T-helper 22 cell (primary cell): Measurements from ENCODE around the gene PAX7.

Source experiments
- DNase-seq: peaks from one replicate; pipeline ENCODE4 v3.0.0-alpha.2; 2020; ENCODE audit warnings: low read depth

PAX7 gene

DNA sequence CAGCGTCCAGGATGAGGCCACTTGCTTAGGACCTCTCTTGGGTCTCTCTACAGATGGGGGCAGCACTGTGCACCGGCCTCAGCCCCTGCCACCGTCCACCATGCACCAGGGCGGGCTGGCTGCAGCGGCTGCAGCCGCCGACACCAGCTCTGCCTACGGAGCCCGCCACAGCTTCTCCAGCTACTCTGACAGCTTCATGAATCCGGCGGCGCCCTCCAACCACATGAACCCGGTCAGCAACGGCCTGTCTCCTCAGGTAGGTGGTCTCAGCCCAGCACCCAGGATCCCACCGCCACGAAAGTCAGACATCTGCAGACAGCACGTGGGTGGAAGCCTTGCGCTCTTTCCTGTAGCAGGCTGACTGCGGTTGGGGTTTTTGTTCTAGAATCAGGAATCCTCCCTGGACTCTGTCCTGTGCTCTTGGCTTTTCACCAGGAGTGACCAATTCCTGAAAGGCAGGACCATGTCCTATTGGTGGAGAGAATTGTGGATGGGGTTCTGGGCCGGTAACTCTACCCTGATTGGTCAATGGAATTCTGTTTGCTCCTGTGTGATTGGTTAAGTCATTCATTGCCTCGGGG is 72.5 kb downstream of the PAX7 start:
- DNase-seq = no peak

DNA sequence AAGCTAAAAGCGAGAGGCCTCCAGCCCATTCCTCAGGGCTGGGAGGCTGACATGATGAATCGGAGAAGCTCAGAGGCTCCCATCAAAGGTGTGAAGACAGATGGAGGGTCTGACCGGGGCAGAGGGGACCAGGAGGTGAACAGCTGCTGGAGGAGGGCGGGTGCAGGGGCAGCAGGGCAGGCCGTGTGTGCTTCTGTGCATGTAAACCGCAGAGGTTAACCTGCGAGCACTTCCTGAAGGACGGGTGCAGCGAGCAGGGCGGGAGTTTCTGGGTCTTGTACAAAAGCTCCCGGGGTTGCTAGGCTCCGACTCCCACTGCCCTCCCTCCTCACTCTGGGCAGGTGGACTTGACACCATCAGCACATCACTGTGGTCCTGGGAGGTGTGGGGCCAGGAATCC is 75.2 kb downstream of the PAX7 start:
- DNase-seq = no peak

DNA sequence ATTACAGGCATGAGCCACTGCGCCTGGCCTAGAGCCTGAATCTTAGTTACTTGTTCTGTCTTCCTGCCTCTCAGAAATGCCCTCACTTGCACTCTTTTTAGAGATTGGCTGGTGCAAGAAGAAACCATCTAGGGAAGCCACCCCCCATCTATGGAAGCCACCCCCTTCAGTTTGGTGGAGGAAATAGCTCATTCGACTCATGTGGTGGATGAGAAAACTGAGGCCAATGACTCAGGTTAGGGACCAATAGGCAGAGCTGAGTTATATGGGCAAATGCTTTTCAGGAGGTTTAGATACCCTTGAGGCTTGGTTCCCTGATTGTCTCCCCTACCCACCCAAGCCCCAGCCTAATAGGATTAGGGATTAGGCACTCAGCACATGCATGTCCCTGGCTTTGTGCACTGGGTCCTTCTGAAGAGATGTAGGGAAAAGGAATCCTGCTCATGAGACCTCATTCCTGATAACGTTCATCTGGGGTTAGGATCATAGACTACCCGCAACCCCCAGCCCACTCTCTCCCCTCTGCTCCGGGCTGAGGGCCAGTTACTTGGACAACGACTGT is 77.1 kb downstream of the PAX7 start:
- DNase-seq = no peak

DNA sequence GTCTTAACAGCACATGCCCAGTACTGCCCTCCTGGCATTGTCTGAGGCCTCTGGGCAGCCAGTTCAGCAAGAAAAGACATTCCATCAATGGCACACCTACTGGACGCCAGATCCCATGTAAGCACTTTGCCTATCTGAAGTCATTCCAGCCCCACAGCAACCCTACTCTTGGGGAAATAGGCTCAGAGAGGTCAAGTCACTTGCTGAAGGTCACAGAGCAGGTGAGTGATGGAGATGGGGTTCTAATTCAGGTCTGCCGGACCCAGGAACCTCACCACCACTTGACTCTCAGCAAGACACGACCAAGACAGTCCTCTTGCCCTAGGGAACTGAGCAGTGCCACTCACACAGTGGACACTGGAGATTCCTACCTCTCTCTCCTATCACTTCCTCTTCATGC is 79.4 kb downstream of the PAX7 start:
- no peak for DNase-seq

DNA sequence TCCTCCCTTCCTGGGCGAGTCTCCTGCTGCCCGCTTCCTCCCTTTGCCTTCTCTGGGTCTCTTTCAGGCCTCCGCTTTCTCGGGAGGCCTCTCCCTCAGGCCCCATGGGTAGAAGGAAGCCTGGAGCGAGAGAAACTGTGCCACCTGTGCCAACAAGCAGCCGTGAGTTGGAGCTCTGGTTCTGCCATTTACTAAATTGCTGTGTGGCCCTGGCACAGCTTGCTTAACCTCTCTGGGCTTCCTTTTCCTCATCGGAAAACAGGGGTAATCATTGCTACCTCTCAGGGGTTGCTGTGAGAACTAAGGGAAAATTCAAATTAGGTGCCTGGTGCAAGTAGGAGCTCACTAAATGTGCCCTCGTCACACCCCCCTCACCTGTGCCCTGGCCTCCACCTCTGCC is 80.4 kb downstream of the PAX7 start:
- no peak for DNase-seq

DNA sequence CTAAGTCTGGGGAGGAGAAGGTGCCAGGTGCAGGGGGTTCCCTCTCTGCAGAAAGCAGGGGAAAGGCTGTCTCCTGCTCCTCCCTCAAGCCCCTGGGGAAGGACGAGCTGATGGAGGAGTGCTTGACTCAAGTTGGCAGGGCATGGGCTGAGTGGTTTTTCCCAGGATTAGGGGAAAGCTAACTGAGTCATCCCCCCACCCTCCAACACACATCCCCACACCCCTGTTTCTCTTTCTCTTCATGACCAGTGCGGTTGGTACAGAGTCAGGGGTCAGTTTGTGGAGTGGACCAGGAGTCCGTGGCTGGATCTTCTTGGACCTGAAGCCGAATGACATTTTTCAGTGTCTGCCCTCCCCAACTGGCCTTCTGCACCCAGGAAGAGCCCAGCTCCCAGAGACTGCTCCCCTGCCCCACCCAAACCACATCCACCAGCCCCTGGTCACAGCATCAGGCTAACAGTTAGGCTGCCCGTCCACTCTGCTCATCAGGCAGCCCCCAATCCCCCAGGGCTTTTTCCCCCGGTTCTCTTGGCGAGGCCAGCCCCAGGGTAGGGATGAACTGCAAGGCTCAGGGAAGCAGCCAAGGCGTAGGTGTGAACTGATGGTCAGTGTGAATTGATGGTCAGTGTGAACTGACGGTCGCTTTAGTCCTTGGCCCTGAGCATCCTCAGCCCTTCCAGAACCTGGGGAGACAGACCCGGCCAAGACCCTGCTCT is 81.0 kb downstream of the PAX7 start:
- DNase-seq = no peak

DNA sequence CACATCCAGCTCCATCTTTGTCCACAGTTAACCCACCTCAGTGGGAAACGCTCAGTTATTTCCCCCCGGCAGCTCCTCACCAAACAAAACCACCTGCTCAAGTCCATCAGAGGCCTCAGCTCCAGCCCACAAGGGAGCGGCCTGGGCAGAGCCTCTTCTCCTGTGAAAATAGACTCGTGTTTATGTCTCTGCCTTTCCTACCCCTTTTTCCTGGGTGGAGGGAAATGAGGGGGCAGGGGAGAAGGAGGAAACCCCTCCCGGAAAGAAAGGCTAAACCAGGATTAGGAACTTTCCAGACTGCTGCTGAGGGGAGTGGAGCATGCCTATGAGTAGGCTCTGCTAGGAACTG is 81.6 kb downstream of the PAX7 start:
- DNase-seq = no peak

DNA sequence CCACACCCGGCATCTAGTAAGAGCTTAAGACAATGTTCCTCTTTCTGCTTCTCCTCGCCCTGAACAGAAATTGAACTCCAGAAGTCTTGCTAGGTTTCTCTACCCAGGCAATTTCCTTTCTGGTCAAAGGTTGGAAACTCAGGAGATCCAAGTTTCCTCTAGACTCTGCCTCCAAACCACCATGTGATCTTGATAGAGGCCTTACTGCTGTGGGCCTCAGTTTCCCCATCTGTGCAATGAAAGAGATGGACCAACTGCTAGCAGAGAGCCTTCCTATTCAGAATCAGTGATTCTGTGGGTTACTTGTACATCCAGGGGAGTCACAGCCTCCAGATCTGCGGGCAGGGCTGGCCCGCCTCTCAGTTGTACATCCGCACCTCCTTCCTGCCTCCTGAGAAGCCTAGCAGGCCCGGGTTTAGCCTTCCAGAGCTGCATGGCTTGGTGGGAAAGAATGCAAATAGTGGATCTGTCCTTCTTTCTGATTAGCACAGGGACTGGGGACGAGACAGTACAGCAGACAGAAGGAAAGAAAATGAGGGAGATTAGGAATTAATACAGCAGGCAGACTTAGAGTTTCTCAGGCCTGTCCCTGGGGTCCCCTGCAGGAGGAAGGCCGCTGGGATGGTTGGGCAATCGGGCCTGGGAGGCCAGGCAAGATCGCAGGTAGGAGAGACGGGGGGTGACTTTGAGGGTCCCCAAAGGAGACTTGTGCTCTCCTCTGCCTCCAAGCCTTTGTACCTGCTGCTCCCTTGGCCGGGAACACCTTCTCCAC is 83.9 kb downstream of the PAX7 start:
- DNase-seq = no peak

DNA sequence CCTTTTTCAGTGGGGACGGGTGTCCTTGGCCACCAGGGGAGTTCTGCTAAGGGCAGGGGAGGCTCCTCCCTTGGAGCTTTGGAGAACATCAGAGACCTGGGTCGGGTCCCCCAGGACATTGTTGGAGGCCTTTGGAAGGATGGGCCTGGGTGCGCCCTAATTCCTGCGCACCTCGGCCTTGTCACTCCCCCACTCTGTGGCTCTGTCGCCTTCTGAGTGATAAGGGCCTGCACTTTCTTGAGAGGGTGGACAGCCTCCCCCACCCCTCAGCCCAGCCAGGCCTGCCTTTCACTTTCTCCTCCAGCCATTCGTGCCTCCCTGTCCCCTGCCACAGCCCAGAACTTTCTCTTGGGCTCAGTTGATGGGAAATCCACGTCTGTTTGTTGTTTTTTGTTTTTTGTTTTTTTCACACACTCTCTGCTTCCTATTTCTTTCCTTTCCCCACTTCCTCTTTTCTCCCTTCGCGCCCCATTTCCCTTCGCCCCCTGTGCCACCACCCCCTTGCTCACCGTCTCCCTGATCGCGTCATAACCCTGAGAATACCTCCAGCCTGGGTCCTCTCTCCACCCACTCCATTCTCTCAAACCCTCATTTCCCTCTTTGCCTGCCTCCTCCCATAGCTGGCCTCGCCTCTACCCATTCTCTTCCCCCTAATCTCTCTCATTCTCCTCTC is 85.6 kb downstream of the PAX7 start:
- DNase-seq = no peak

DNA sequence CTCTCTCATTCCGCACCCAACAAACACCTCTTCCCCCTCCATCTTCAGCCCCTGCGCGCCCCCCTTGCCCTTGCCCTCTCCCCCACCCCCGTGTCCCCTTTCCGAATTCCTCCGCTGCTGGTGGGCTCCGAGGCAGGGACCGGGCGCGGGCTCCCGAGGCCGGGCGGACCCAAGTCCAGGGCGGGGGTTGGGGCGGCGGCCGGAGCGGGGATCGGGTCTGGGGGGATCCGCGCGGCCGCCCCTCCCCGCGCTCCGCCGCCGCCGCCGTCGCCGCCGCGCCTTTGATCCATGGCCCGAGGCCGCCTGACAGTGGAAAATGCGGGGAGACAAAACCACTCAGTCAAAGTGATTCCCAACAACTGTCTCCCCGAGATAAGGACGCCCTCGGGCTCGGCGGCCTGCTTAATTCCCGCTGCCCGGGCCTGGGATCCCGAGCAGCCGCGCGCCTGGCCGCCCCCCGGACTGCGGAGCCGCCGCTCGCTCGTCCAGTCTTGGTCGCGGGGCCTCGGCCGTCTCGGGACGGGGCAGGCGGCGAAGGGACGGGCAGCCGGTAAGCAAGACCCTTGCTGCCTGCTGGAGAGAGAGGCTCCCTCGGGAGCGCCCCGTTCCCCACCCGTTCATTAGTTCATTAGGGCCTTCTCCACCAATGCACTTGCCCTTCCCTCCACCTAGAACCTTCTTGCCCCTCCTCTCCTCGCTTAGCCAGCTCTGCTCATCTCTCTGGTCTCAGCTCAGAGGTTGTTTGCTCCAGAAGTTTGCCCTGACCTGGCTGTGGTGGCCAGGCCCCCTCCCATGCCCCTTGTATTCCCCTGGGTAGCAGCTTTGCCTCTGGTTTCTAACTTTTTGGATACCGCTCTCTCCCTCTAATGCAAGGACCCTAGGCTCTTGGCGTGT is 86.4 kb downstream of the PAX7 start:
- no peak for DNase-seq

DNA sequence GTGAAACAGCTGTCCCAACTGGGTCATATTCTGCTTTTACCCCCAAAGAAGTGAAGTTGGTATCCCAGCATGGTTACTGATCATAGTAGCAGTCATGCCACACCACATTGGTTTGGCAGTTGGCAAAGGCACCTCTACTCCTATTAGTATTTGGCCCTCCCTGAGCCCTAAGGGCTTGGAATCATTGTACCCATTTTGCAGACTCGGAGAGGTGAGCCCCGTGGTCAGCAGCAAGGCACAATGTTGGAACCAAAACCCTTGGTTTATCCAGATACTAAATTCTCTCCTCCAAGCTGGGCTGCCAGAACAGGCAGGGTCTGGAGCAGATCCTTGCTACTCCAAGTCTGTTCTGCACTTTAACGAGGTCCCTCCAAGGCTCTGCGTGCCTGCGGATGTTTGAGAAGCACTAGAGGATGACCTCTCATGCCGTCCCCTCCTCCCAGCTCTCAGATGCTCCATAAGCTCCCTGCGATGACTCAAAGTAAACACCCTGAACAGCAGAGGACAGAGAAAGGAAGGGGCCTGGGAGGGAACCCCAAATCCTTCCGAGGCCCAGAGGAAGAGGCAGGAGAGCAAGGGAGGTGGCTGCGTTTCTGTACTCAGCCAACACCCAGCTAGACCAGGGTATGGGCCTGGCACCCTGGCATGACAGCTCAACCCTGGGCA is 89.3 kb downstream of the PAX7 start:
- DNase-seq = no peak

DNA sequence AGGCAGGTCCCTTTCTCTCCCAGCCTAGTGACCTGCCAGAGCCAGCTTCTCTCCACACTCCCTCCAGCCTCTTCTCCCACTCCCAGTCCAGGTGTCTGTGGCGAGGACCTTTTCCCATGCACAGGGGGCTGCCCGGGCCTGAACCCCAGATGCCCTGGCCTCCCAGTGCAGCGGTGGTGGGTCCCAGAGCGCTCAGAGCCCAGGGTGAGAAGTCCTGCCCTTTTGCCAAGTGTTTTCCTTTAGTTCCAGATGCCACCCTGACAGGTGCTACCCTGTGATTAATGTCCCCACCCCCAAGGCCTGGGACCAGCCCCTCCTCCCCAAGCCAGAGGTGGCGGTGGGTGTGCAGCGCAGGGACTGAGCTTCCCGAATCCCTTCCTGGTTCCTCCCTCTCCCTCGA is 90.4 kb downstream of the PAX7 start:
- no peak for DNase-seq

DNA sequence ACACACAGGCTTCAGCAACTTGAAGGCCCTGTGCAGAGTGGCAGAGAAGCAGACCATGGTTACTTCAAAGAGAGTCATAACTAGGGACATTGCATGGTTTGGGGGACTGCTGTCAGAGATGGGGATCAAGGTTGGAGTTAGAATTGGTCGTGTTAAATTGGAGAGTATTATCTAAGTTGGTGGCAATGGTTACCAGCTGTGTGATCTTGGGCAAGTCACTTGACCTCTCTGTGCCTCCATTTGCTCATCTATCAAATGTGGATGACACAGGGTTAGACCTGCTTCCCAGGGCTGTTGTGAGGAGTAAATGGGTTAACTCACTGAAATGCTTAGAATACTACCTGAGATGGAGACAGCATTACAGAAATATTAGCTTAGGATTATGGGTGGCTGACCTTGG is 91.1 kb downstream of the PAX7 start:
- no peak for DNase-seq

DNA sequence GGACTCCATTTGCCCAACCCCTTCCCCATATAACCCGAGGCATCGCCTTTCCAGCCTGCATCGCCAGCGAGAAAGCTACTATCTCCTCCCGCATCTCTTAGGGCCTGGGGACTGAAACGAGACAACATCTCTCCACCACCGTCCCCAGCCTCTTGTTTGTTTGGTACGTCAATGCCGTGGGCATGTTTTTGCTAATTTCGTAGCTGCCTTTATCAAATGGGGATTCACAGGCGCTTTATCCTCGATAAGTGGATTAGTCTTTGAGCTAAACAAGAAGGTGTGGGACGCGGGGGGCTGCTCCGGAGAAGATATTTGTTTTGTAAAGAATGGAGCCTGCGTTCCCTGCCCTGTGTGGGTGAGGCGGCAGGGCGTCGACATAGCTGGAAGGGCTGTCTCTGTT is 91.6 kb downstream of the PAX7 start:
- no peak for DNase-seq

DNA sequence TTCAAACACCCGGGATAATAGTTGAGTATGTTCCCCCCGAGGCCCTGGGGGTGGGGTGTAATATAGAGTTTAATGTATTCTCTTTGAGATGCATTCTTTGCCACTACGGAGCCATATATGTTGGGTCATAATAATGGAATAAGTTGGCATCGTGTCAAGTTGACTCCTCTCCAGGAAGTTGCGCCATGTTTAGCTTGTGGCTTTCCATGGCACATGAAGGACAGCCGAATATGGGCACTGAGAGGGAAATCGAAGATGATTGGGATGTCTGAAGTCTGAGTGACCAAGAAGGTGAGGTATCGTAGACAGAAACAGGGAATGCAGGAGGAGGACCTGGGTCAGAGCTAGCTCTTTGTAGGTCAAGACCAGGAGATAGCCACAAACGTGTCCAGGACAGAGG is 92.6 kb downstream of the PAX7 start:
- DNase-seq = no peak

DNA sequence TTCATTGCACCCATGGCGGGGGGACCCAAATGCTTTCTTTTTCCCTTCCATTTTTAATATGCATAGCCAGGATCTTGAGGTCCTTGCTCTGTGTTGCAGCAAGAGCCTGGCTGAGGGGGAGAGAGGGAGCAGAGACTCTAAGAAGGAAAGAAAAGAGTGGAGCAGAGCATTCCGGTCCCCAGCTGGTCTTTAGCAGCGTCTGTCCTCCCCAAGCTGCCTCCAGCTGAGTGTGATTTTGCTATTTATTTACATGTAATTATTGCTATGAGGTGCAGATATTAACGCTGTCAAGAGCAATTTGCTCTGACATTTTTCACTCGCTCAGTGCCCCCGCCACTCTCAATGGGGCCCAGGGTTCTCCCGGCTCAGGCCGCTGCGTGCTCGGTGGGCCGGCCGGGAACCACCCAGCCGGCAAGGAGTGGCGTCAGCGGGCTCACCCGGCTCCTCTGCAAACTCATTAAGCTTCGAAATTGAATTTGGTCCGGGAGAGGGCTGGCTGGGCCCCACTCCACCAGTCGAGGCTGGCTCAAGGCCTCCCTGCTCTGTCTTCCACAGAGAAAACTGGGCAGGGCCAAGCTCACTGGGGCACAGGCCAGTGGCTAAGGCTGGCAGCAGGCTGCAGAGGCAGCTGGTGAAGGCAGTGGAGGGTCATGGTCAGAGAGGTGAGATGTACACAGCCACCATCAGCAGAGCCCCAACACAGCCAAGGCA is 93.2 kb downstream of the PAX7 start:
- no peak for DNase-seq

DNA sequence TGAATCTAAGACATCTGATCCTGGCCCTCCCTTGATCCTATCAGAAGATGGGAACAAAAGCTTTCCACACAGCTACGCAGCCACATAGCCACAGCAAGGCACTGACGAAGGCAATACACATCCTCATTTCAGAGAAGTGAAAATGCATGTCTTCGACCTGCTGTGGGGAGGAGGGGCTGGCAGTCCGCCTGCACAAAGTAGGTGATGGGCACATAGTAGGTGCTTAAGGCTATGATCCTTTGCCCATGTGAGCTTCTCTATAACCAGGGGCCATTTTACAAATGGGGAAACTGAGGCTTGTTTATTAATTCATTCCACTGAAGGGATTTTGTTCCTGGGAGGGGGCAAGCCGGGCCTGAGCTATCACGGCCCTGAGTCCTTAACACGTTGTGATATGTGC is 94.2 kb downstream of the PAX7 start:
- no peak for DNase-seq

DNA sequence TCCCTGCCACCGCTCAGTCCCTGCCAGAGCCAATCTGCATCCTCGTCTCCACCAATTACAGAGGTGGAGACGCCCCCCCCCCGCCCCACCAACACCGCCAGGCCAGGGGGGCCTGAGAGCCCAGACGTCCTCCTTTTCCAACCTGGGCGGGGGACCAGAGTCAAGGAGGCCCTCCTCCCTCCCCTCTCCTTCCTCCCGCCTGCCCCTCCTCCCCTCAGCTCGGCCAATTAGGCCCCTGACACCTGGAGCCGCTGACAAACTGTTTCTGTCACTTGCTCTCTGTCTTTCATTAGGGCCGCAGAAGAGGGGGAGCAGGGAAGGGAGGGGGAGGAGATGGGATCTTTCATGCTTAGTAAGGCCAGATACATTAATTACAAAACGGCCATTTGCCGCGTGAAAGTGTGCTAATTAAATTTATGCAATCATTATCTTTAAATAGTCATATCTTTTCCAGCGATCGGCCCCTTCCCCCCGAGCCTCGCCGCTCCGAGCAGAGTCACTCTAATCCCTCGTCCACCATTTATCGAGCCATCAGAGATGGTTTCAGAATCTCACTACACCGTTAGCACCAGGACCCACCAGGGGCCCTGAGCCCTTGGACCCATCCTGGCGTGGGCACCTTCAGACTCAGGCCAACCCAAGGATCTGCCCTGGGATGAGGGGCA is 94.7 kb downstream of the PAX7 start:
- DNase-seq = no peak

DNA sequence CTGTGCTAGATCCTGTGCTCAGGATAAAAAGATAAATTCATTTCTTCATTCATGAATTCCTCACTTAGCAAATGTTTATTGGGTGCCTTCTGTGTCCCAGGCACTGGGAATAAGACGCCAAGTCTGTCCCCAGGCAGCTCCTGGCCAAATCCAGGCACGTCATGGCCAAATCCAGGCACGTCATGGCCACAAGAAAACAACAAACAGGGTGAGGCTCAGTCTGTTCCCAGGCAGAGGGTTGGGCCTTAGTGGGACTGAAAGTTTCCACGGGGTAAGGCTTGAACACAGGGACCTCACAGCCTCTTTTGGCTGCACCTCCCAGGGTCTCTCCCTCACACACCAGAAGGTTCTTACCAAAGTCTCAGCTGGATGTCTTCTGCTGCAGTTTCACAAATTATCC is 95.7 kb downstream of the PAX7 start:
- DNase-seq = no peak

DNA sequence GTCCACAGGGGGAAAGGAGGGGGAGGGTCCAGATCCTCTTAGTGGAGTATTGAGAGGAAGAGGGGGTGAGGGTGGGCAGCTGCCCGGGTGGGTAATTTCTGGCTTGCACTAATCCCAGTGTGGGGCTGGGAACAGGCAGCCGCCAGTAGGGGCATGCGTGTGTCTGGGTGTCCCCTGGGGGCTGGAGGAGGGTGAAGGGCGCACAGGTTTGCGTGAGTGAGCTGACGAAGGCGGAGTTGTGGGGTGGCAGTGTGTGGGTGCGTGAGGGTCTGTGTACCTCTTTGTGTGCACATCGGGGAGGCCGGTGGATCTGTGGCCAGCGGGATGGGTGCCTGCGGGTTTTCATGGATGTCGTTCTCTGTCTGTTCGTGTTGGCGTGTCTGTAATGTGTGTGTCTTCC is 97.3 kb downstream of the PAX7 start:
- no peak for DNase-seq
